Breast epithelium (tissue), 3 donors: Measurements from ENCODE around the gene TGM1.
A peak's percentile ranks its signal among the peaks of the same experiment; 100 is the strongest.

Source experiments
- POLR2AphosphoS5 ChIP-seq, 3 donors: sonication (generic); formaldehyde crosslinking; IDR thresholded peaks; one replicate each; pipeline ENCODE4 v1.6.1; 2017; ENCODE audit warnings: antibody characterized with exemption in 3 of 3
- TF ChIP-seq, protein P1 (sequence below), 3 donors: fragments of 450-650 bp; IDR thresholded peaks; one replicate each; pipeline ENCODE4 v1.5.1; 2016 to 2017; ENCODE audit warnings: antibody characterized with exemption in 3 of 3, mild to moderate bottlenecking in 3 of 3, moderate library complexity in 3 of 3

DNA sequence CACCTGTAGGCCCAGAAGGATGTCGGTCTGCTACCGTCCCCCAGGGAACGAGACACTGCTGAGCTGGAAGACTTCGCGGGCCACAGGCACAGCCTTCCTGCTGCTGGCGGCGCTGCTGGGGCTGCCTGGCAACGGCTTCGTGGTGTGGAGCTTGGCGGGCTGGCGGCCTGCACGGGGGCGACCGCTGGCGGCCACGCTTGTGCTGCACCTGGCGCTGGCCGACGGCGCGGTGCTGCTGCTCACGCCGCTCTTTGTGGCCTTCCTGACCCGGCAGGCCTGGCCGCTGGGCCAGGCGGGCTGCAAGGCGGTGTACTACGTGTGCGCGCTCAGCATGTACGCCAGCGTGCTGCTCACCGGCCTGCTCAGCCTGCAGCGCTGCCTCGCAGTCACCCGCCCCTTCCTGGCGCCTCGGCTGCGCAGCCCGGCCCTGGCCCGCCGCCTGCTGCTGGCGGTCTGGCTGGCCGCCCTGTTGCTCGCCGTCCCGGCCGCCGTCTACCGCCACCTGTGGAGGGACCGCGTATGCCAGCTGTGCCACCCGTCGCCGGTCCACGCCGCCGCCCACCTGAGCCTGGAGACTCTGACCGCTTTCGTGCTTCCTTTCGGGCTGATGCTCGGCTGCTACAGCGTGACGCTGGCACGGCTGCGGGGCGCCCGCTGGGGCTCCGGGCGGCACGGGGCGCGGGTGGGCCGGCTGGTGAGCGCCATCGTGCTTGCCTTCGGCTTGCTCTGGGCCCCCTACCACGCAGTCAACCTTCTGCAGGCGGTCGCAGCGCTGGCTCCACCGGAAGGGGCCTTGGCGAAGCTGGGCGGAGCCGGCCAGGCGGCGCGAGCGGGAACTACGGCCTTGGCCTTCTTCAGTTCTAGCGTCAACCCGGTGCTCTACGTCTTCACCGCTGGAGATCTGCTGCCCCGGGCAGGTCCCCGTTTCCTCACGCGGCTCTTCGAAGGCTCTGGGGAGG lies 47.9 kb upstream of the TGM1 start, which contains the start of gene LTB4R:
- TF ChIP-seq POLR2AphosphoS5 (IDR thresholded peaks at IDR 0.05), result peak; percentile 23 to 53 (median 37)
- TF ChIP-seq, protein P1, sequence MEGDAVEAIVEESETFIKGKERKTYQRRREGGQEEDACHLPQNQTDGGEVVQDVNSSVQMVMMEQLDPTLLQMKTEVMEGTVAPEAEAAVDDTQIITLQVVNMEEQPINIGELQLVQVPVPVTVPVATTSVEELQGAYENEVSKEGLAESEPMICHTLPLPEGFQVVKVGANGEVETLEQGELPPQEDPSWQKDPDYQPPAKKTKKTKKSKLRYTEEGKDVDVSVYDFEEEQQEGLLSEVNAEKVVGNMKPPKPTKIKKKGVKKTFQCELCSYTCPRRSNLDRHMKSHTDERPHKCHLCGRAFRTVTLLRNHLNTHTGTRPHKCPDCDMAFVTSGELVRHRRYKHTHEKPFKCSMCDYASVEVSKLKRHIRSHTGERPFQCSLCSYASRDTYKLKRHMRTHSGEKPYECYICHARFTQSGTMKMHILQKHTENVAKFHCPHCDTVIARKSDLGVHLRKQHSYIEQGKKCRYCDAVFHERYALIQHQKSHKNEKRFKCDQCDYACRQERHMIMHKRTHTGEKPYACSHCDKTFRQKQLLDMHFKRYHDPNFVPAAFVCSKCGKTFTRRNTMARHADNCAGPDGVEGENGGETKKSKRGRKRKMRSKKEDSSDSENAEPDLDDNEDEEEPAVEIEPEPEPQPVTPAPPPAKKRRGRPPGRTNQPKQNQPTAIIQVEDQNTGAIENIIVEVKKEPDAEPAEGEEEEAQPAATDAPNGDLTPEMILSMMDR (IDR thresholded peaks at IDR 0.05), result peak in 2 of 3 donors; percentile 39 to 55
